ENCODE data around the gene GRK5. TPM values are rescaled to one million over a fixed set of nuclear protein-coding genes. Genes with fewer than 3 reads are reported as not detected.

The GRK5 gene
- total RNA-seq, 1 donor from 2014 or later, result 163 TPM

GRCh38 chr10:119495545-119495944, 288.2 kb downstream of the GRK5 start:
- Mint-ChIP-seq H3K27ac (ENCODE audit: unreplicated experiment) (no peak overlapping the region), H3K9me3 (ENCODE audit: unreplicated experiment) (no peaks in the 10 kb centered on the region)
- TF ChIP-seq, protein P1, sequence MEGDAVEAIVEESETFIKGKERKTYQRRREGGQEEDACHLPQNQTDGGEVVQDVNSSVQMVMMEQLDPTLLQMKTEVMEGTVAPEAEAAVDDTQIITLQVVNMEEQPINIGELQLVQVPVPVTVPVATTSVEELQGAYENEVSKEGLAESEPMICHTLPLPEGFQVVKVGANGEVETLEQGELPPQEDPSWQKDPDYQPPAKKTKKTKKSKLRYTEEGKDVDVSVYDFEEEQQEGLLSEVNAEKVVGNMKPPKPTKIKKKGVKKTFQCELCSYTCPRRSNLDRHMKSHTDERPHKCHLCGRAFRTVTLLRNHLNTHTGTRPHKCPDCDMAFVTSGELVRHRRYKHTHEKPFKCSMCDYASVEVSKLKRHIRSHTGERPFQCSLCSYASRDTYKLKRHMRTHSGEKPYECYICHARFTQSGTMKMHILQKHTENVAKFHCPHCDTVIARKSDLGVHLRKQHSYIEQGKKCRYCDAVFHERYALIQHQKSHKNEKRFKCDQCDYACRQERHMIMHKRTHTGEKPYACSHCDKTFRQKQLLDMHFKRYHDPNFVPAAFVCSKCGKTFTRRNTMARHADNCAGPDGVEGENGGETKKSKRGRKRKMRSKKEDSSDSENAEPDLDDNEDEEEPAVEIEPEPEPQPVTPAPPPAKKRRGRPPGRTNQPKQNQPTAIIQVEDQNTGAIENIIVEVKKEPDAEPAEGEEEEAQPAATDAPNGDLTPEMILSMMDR (IDR thresholded peaks at IDR 0.05; ENCODE audit: unreplicated experiment), result no peak

DNA sequence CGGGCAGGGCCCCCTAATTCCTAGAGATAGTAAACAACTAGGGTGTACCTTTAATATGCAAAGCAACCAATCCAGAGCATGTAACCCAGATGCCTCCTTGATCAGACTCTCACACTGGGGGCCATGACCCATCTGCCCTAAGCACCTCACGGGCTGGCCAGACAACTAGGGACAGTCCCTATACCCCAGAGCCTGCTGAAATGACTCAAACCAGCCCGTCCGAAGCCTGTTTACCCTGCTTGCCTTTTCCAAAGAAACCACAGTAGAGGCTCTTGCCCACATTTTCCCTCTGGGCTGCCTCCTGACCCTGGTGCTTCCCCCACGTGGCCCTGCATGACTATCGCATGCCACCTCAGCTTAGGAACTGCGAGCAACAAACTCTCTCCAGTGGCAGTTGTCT, 288.9 kb downstream of the GRK5 start:
- TF ChIP-seq, protein P1 (IDR thresholded peaks at IDR 0.05; ENCODE audit: unreplicated experiment), result no peak
- no peak for DNase-seq (ENCODE audit: low spot score)
- Mint-ChIP-seq H3K4me1 (ENCODE audit: unreplicated experiment) (peaks cover 14% of the 10 kb centered on the region), H3K27me3 (ENCODE audit: unreplicated experiment) (peaks cover 7% of the 10 kb centered on the region), H3K36me3 (ENCODE audit: low read depth, unreplicated experiment) (no peaks in the 10 kb centered on the region), H3K9me3 (ENCODE audit: unreplicated experiment) (no peaks in the 10 kb centered on the region), H3K27ac (ENCODE audit: unreplicated experiment) (no peak overlapping the region), H3K4me3 (ENCODE audit: unreplicated experiment) (no peak overlapping the region)

More at GRCh38 chr10:119495545-119495944, 288.2 kb downstream of the GRK5 start:
- no peaks in the 10 kb centered on the region for H3K36me3 Mint-ChIP-seq (ENCODE audit: low read depth, unreplicated experiment)
- peaks cover 14% of the 10 kb centered on the region for H3K4me1 Mint-ChIP-seq (ENCODE audit: unreplicated experiment)
- DNase-seq (ENCODE audit: low spot score), result no peak
- no peak overlapping the region for H3K4me3 Mint-ChIP-seq (ENCODE audit: unreplicated experiment)
- H3K27me3 Mint-ChIP-seq (ENCODE audit: unreplicated experiment), result peaks cover 7% of the 10 kb centered on the region

GRCh38 chr10:119497243-119497642, 289.9 kb downstream of the GRK5 start:
- DNase-seq (ENCODE audit: low spot score), result no peak
- peaks cover 7% of the 10 kb centered on the region for H3K27me3 Mint-ChIP-seq (ENCODE audit: unreplicated experiment)
- H3K36me3 Mint-ChIP-seq (ENCODE audit: low read depth, unreplicated experiment), result no peaks in the 10 kb centered on the region
- no peak overlapping the region for H3K27ac Mint-ChIP-seq (ENCODE audit: unreplicated experiment)
- no peak overlapping the region for H3K4me3 Mint-ChIP-seq (ENCODE audit: unreplicated experiment)
- H3K9me3 Mint-ChIP-seq (ENCODE audit: unreplicated experiment), result no peaks in the 10 kb centered on the region
- TF ChIP-seq, protein P1 (IDR thresholded peaks at IDR 0.05; ENCODE audit: unreplicated experiment), result no peak
- peaks cover 16% of the 10 kb centered on the region for H3K4me1 Mint-ChIP-seq (ENCODE audit: unreplicated experiment)

GRCh38 chr10:119498889-119499676, 291.7 kb downstream of the GRK5 start:
- no peak for DNase-seq (ENCODE audit: low spot score)
- Mint-ChIP-seq H3K9me3 (ENCODE audit: unreplicated experiment) (no peaks in the 10 kb centered on the region), H3K27ac (ENCODE audit: unreplicated experiment) (peak overlapping the region; percentile 39), H3K36me3 (ENCODE audit: low read depth, unreplicated experiment) (no peaks in the 10 kb centered on the region), H3K4me3 (ENCODE audit: unreplicated experiment) (no peak overlapping the region), H3K4me1 (ENCODE audit: unreplicated experiment) (peaks cover 21% of the 10 kb centered on the region), H3K27me3 (ENCODE audit: unreplicated experiment) (peaks cover 4% of the 10 kb centered on the region)
- TF ChIP-seq, protein P1 (IDR thresholded peaks at IDR 0.05; ENCODE audit: unreplicated experiment), result no peak

DNA sequence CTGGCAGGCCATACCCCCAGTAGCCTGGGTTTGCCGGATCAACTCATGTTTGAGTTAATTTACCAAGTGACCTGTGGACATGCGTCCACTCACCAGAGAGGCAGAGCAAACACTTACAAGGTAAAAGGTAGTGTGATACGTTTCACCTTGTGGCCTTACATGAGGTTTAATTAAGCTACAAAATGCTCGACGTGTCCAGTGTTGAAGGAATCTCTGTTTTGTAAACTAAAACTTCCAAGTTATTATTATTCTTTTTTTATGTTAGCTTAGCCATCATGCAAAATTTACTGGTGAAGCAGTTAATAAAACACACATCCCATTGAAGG, 292.3 kb downstream of the GRK5 start:
- Mint-ChIP-seq H3K4me3 (ENCODE audit: unreplicated experiment) (no peak overlapping the region), H3K27ac (ENCODE audit: unreplicated experiment) (no peak overlapping the region), H3K27me3 (ENCODE audit: unreplicated experiment) (peaks cover 4% of the 10 kb centered on the region), H3K9me3 (ENCODE audit: unreplicated experiment) (no peaks in the 10 kb centered on the region), H3K4me1 (ENCODE audit: unreplicated experiment) (peaks cover 21% of the 10 kb centered on the region), H3K36me3 (ENCODE audit: low read depth, unreplicated experiment) (no peaks in the 10 kb centered on the region)
- TF ChIP-seq, protein P1 (IDR thresholded peaks at IDR 0.05; ENCODE audit: unreplicated experiment), result no peak
- DNase-seq (ENCODE audit: low spot score), result no peak

All from endothelial cell (in vitro differentiated cells).